ENCODE results near the gene TSSK6. TPM values are rescaled to one million over a fixed set of nuclear protein-coding genes. Genes with fewer than 3 reads are reported as not detected.

TSSK6 gene
- polyA plus RNA-seq, 12 donors: 0.28 to 0.74 (median 0.59) TPM; not detected in 2

DNA sequence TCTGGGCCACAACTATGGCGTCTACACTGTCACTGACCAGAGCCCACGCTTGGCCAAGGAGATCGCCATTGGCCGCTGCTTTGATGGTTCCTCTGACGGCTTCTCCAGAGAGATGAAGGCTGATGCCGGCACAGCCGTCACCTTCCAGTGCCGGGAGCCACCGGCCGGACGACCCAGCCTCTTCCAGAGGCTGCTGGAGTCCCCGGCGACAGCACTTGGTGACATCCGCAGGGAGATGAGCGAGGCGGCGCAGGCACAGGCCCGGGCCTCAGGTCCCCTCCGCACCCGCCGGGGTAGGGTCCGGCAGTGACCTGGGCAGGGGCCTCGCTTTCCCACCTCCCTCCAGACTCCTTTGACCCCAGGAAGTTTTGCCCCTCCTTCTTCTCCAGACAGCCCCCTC lies 30.4 kb upstream of the TSSK6 start:
- no peak for DNase-seq

DNA sequence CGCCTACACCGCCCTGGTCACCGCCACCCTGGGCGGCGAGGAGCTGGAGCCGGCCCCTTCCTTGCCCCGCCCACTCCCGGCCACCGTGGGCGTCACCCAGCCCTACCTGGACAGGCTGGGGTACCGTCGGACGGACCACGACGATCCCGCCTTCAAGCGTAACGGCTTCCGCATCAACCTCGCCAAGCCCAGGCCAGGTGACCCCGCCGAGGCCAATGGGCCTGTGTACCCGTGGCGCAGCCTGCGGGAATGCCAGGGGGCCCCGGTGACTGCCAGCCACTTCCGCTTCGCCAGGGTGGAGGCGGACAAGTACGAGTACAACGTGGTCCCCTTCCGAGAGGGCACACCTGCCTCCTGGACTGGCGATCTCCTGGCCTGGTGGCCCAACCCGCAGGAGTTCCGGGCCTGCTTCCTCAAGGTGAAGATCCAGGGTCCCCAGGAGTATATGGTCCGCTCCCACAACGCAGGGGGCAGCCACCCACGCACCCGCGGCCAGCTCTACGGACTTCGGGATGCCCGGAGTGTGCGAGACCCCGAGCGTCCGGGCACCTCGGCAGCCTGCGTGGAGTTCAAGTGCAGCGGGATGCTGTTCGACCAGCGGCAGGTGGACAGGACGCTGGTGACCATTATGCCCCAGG lies 29.7 kb upstream of the TSSK6 start:
- DNase-seq: no peak

DNA sequence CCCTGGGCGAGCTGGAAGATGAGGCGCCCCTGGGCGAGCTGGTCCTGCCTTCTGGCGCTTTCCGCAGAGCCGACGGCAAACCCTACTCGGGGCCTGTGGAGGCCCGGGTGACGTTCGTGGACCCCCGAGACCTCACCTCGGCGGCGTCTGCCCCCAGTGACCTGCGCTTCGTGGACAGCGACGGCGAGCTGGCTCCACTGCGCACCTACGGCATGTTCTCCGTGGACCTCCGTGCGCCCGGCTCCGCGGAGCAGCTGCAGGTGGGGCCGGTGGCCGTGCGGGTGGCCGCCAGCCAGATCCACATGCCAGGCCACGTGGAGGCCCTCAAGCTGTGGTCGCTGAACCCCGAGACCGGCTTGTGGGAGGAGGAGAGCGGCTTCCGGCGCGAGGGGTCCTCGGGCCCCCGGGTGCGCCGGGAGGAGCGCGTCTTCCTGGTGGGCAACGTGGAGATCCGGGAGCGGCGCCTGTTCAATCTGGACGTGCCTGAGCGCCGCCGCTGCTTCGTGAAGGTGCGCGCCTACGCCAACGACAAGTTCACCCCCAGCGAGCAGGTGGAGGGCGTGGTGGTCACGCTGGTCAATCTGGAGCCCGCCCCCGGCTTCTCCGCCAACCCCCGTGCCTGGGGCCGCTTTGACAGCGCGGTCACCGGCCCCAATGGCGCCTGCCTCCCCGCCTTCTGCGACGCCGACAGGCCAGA lies 29.1 kb upstream of the TSSK6 start:
- no peak for DNase-seq

DNA sequence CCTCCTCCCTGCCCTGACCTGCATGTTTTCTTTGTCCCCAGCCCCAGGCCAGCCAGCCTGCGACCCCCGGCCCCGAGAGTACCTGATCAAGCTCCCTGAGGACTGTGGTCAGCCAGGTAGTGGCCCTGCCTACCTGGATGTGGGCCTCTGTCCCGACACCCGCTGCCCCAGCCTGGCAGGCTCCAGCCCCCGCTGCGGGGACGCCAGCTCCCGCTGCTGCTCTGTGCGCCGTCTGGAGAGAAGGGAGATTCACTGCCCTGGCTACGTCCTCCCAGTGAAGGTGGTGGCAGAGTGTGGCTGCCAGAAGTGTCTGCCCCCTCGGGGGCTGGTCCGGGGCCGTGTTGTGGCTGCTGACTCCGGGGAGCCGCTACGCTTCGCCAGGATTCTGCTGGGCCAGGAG lies 28.3 kb upstream of the TSSK6 start:
- DNase-seq: no peak

DNA sequence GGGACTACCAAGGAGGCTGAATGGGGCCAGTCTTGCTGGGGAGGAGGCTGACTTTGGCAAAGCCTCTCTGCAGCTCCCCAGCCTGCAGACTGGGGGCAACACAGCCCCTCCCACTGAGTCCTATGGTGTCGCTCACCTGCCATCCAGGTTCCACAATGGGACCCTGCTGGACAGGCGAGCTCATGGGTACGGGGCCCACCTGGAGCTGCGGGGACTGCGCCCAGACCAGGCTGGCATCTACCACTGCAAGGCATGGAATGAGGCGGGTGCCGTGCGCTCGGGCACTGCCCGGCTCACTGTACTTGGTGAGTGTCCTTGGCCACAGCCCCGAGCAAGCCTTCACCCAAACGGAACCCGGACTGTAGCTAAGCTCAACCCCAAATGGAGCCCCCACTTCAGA lies 27.8 kb upstream of the TSSK6 start:
- no peak for DNase-seq

DNA sequence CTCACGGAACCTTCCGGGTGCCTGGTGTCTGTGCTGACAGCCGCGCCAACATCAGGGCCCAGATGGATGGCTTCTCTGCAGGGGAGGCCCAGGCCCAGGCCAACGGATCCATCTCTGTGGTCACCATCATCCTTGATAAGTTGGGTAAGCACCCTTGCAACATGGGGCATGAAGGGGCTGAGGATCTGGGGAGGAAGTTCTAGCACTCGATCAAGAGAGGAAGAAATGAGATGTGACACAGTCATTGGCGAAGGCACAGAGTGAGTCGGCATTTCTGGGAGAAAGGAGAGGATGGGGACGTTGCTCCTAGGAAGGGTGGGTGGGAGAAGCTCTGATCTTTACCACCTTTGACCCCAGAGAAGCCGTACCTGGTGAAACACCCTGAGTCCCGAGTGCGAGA lies 27.2 kb upstream of the TSSK6 start:
- no peak for DNase-seq

DNA sequence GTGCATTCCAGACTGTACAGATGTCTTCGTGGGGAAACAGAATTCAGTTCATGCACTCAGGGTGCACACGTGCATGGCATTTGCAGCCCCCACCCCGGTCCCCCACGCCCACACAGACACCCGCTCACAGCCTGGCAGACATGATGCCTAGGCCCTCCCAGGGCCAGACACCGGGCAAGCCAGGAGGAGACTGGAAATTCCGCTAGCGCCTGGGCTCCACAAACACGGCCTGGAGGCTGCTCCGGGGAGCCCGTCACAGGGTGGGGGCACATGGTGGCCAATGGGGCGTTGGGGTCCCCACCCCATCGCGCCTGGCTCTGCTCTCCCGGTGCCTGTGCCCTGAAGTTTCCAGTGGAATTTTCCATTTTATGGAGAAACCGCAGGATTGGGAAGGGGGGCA lies 26.3 kb upstream of the TSSK6 start:
- DNase-seq: no peak

DNA sequence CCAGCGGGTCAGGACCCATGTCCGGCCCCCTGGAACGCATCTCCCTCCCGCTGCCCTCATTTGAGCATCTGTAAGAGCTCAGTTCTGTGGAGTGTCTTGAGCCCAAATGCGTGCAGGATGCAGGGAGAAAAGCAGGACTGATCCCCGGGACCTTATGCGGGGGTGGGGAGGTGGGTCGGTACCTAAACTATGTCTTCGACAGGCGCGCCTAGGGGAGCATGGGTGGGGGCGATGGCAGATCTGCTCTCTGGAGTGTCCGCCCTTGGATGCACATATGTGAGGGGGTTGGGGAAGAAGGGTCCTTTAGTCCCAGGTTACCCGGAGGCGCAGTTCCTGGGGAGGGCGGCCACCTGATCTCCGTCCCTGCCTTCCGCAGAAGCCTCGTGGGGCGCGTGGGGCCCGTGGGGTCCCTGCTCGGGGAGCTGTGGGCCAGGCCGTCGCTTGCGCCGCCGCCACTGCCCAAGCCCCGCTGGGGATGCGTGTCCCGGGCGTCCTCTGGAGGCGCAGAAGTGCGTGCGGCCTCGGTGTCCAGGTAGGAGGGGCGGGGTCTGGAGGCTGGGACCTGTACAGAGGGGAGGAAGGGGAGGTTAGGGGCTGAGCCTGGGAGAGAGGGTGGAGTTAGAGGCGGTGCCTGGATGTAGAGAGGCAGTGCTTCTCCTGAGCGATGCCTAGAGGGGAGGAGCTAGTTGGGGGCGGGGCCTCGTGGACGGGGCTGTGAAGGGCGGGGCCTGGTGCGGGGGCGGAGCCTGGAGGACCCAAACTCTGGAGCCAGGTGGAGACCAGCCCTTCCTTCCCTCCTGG lies 25.6 kb upstream of the TSSK6 start:
- no peak for DNase-seq

DNA sequence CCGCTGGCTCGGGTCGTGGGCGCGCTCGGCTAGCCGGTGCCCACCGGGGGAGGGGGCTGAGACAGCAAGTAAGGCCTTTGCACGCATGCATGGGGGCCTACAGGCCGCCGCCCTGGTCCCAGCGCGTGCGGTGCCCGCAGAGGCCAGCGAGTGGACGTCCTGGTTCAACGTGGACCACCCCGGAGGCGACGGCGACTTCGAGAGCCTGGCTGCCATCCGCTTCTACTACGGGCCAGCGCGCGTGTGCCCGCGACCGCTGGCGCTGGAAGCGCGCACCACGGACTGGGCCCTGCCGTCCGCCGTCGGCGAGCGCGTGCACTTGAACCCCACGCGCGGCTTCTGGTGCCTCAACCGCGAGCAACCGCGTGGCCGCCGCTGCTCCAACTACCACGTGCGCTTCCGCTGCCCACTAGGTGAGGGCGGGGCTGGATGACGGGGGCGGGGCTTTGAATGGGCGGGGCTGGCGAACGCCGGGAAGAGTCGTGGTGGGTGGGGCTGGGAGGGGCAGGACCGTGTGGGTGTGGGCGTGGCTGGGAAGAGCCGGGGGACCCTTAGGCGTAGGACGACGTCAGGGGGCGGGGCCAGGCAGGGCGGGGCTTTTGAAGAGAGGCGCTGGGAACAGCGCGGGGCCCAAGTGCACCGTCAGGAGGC lies 24.8 kb upstream of the TSSK6 start:
- DNase-seq: no peak

DNA sequence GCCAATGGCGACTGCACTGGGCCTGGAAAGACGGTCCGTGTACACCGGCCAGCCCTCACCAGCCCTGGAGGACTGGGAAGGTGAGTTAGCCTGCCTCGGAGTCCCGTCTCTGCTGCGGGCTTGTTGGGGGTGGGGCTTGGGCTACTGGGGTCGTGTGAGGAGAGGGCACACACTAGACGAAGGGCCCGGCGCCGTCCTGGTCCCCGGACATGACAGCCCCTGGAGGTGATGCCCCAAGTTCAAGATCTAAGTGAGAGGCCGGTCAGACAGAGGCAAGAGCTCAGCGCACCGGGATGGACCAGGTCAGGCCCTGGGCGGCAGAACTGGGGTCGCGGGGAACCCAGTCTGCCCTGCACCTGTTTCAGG lies 24.3 kb upstream of the TSSK6 start:
- DNase-seq: no peak

DNA sequence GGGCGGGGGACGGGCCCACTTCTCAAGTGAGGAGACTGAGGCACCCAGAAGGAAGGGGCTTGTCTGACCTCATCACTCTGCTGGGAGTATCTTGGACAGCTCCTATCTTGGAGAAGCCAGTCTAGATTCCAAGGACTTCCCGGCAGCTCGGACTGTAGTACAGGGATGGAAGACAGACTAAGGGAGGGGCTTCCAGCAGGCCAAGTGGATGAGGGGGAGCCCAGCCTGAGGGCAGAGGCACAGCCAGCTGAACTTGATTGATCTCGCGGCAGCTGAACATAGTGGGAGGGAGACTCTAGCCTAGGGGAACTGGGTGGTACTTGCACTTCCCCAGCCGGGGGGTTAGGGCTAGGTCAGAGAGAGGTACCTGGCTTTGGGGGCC lies 23.4 kb upstream of the TSSK6 start:
- DNase-seq: no peak

DNA sequence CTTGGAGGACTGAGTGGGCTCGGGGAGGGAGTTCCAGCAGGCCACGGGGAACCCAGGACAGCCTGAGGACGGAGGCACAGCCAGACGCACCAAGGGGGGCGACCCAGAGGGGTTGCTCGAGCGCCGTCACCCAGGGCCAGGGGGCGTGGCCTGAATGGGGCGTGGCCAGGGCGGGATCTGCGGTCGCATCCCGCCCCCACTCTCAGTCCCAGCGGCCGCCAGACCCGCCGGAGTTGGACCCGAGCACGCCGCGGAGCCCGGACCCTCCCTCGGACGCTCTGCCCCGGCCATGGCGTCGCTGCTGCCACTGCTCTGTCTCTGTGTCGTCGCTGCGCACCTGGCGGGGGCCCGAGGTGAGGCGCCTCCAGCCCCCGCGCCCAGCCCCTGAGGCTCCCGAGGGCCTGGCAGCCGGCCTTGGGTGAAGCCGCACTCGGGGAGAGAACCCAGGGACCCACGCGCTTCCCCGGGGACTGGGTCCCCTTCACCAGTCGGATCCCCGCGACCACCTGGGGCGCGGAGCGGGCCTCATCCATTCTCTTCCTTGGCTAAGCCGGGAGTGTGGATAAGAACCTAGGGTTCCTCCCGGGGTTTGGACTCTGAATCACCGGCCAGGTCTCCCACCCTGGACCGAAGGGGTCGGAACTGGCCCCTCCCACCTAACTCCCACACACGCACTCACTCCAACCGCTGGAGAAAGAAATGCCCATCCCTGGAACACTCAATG lies 22.9 kb upstream of the TSSK6 start, which contains the start of gene CILP2:
Gene CILP2, plus strand, starts transcription at position 205 of the 724 bp plus-strand sequence. Its CDS starts 85 bp downstream, at position 290.
- no peak for DNase-seq

- DNase-seq: no peak
Observed at GRCh38 chr19:19537075-19538048, 22.0 kb upstream of the TSSK6 start.

GRCh38 chr19:19535311-19536191 lies 20.2 kb upstream of the TSSK6 start:
- no peak for DNase-seq

GRCh38 chr19:19534556-19535265 lies 19.4 kb upstream of the TSSK6 start:
- DNase-seq: no peak

DNA sequence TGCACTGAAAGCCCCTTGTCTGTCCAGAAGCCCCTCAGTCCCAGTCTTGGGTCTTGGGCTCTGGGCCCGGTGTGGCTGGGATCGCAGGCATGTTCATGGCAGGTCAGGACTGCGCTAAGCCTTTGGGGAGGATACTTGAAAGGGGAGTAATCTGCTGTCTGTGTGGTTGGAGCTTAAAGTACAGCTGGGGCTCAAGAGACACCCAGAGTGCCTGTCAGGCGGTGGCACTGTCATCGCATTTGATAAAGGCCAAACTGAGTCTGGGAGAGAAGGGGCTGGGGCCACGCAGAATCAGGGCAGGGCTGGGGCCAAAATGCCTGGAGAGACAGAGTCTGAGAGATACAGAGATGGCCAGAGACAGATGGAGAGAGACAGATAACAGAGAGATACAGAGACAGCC lies 18.5 kb upstream of the TSSK6 start:
- DNase-seq: no peak

GRCh38 chr19:19532806-19533701 lies 17.7 kb upstream of the TSSK6 start:
- no peak for DNase-seq

All from muscle of arm (tissue), 12 donors.